ENCODE data around the gene MXRA8. TPM values are rescaled to one million over a fixed set of nuclear protein-coding genes. Genes with fewer than 3 reads are reported as not detected.

Gene MXRA8
- total RNA-seq, 2 donors from 2014 or later = 0.42 to 1.0 TPM

- Mint-ChIP-seq H3K27ac (no peak overlapping the region), H3K4me1 (peaks cover 2% of the 10 kb centered on the region), H3K36me3 (ENCODE audit: low read depth) (no peaks in the 10 kb centered on the region), H3K27me3 (no peaks in the 10 kb centered on the region), H3K4me3 (no peak overlapping the region)
- no peak for ATAC-seq
- DNase-seq = no peak
- no peaks in the 10 kb centered on the region for H3K9me3 ChIP-seq (ENCODE audit: control insufficient read depth, low read length, poor library complexity, severe bottlenecking)
Observed at GRCh38 chr1:1381294-1381693, 22.9 kb upstream of the MXRA8 start.

GRCh38 chr1:1380860-1381259 lies 22.5 kb upstream of the MXRA8 start:
- Mint-ChIP-seq H3K27me3 (no peaks in the 10 kb centered on the region), H3K4me3 (no peak overlapping the region), H3K4me1 (peaks cover 2% of the 10 kb centered on the region), H3K27ac (no peak overlapping the region), H3K36me3 (ENCODE audit: low read depth) (no peaks in the 10 kb centered on the region)
- ATAC-seq = no peak
- no peaks in the 10 kb centered on the region for H3K9me3 ChIP-seq (ENCODE audit: control insufficient read depth, low read length, poor library complexity, severe bottlenecking)
- no peak for DNase-seq

DNA sequence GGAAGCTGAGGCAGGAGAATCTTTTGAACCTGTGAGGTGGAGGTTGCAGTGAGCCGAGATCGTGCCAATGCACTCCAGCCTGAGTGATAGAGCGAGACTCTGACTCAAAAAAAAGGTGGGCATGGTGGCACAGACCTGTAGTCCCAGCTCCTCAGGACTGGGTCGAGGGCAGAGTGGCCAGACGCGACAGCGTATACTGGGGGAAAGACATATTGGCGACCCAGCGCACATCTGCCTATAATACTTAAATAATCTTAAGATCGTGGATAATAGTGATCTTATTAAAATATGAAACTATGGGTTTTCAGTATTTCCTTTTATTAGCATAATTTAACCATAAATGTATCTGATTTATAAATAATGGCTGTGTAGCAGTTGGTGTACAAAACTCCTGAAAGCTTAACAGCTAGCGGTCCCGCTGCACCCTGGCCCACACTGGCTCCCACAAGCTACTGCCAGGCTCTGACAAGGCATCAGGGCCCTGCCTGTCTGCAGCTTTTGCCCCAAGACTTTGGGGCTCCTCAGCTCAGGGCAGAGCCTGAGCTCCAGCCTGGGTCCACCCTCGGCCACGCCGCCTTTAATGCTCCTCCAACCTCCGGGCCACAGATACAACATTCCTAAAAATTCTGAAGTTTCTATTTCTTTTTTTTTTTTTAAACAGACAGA lies 19.3 kb upstream of the MXRA8 start:
- H3K27me3 Mint-ChIP-seq = no peaks in the 10 kb centered on the region

GRCh38 chr1:1376551-1377226 lies 18.3 kb upstream of the MXRA8 start:
- peaks cover 2% of the 10 kb centered on the region for H3K36me3 Mint-ChIP-seq (ENCODE audit: low read depth)
- H3K9me3 ChIP-seq (ENCODE audit: control insufficient read depth, low read length, poor library complexity, severe bottlenecking) = no peaks in the 10 kb centered on the region
- H3K4me3 Mint-ChIP-seq = peak overlapping the region; percentile 47
- H3K27me3 Mint-ChIP-seq = no peaks in the 10 kb centered on the region
- H3K4me1 Mint-ChIP-seq = peaks cover 11% of the 10 kb centered on the region
- DNase-seq = no peak
- H3K27ac Mint-ChIP-seq = peak overlapping the region; percentile 67
- no peak for ATAC-seq

More for the DNA sequence above, 19.3 kb upstream of the MXRA8 start:
- Mint-ChIP-seq H3K4me3 (no peak overlapping the region), H3K27ac (peak overlapping the region; percentile 67), H3K36me3 (ENCODE audit: low read depth) (peaks cover 2% of the 10 kb centered on the region), H3K4me1 (peaks cover 13% of the 10 kb centered on the region)
- H3K9me3 ChIP-seq (ENCODE audit: control insufficient read depth, low read length, poor library complexity, severe bottlenecking) = no peaks in the 10 kb centered on the region
- no peak for DNase-seq
- ATAC-seq = no peak

DNA sequence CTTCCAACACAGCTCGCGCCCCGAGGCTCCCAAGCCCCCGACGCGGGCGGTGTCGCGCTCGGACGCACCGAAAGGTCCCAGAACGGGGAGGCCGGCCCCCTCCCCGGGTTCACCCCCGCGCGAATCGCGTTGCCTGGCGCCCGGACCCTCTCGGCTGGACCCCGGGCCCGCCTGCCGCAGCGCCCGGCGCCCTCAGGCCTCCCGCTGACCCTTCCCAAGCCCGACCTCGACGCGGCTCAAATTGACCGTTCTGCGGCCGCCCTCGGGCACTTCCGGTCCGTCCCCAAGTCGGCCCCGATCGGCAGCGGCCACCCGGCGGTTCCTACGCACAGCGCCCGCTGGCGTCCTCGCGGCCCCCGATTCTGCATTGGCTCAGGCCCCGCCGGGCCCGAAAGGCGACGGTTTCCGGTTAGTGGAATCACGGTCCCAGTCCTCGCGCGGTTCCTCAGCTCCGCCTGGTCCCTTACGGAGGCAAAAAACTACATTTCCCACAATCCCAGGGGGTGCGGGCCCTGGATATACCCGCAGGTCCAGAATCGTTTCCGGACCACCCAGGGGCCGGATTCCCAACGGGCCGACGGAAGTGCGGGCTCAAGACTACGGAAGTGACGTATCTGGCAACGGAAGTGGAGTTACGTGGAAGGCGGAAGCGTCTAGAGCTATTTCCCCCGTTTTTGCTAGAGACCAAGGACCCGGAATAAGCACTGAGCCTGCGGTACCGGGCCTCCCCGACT lies 16.7 kb upstream of the MXRA8 start, which contains the start of gene AURKAIP1:
AURKAIP1 (minus strand) TSS at position 279 of the 734 bp plus-strand sequence. CDS start 451 bp downstream, outside the sequence.
- Mint-ChIP-seq H3K36me3 (ENCODE audit: low read depth) (peaks cover 2% of the 10 kb centered on the region), H3K4me1 (peaks cover 11% of the 10 kb centered on the region), H3K4me3 (peak within 1 kb of the TSS; percentile 91), H3K27ac (peak within 1 kb of the TSS; percentile 92), H3K27me3 (no peaks in the 10 kb centered on the region)
- ATAC-seq (peak; percentile 72), DNase-seq (peak; percentile 83 to 90 (median 86))
- H3K9me3 ChIP-seq (ENCODE audit: control insufficient read depth, low read length, poor library complexity, severe bottlenecking) = no peaks in the 10 kb centered on the region

DNA sequence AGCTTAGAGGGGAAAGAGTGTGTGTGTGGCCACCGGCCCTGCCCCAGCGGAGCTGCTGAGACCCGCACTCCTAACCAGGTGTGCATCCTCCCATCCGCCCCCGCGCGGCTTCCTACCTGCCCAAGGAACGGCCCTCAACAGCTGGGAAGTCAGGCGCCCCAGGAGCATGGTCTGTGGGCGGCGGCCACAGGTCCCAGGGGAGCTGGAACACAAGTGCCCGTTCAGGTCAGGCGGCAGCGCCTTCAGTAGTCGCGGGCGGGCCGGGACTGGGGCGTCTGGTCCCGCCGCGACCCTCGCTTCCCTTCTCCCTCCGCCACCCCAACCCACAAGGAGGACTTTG lies 16.2 kb upstream of the MXRA8 start:
- no peaks in the 10 kb centered on the region for H3K9me3 ChIP-seq (ENCODE audit: control insufficient read depth, low read length, poor library complexity, severe bottlenecking)
- peaks cover 2% of the 10 kb centered on the region for H3K36me3 Mint-ChIP-seq (ENCODE audit: low read depth)
- DNase-seq = no peak
- no peak for ATAC-seq
- H3K4me1 Mint-ChIP-seq = peaks cover 11% of the 10 kb centered on the region
- no peaks in the 10 kb centered on the region for H3K27me3 Mint-ChIP-seq
- peak overlapping the region; percentile 92 for H3K27ac Mint-ChIP-seq
- peak overlapping the region; percentile 91 for H3K4me3 Mint-ChIP-seq

DNA sequence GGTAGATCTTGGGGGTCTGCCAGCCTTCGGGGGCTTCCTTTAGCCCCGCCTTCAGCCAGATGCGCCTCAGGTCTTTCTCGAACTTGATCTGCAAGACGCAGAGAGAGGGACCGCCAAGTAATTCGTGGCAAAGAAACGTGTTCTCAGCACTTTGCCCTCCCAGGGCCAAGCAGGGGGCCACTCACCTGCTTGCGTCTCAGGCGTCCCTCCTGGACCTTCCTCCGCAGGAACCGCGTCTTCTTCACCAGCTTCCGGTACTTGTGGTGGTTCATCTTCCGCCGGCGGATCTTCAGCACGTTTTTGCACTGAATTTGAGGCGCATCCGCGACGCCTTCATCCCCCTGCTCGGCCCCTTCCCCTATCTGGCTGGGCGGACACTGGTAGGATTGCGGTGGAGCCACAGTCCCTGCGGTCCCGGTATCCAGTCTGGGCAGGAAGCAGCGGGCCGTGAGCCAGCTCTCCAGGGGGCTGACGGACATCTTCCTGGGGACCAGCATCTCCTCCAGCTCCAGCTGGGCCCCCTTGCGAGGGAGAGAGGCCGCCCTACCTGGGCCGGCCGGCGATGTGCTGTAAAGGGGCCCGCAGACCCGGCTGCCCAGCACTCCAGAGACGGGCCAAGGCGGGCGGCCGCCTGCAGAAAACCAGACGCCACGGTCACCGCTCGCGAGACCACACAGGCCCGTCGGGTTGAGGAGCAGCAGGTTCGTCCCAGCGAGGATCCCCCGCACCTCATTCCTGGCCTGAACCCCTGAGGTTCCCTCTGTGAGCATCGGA lies 15.6 kb upstream of the MXRA8 start:
- peak overlapping the region; percentile 92 for H3K27ac Mint-ChIP-seq
- ATAC-seq (no peak), DNase-seq (no peak)
- peaks cover 11% of the 10 kb centered on the region for H3K4me1 Mint-ChIP-seq
- H3K27me3 Mint-ChIP-seq = no peaks in the 10 kb centered on the region
- H3K36me3 Mint-ChIP-seq (ENCODE audit: low read depth) = peaks cover 2% of the 10 kb centered on the region
- peak overlapping the region; percentile 91 for H3K4me3 Mint-ChIP-seq
- H3K9me3 ChIP-seq (ENCODE audit: control insufficient read depth, low read length, poor library complexity, severe bottlenecking) = no peaks in the 10 kb centered on the region

- H3K36me3 Mint-ChIP-seq (ENCODE audit: low read depth) = peaks cover 2% of the 10 kb centered on the region
- no peak overlapping the region for H3K27ac Mint-ChIP-seq
- H3K4me1 Mint-ChIP-seq = peaks cover 11% of the 10 kb centered on the region
- no peaks in the 10 kb centered on the region for H3K9me3 ChIP-seq (ENCODE audit: control insufficient read depth, low read length, poor library complexity, severe bottlenecking)
- no peak for DNase-seq
- H3K4me3 Mint-ChIP-seq = peak overlapping the region; percentile 7
- H3K27me3 Mint-ChIP-seq = no peaks in the 10 kb centered on the region
- no peak for ATAC-seq
Observed at GRCh38 chr1:1373051-1373814, 14.9 kb upstream of the MXRA8 start.

- no peaks in the 10 kb centered on the region for H3K27me3 Mint-ChIP-seq
- peak overlapping the region; percentile 53 for H3K4me3 Mint-ChIP-seq
- H3K4me1 Mint-ChIP-seq = peaks cover 11% of the 10 kb centered on the region
- peaks cover 4% of the 10 kb centered on the region for H3K9me3 ChIP-seq (ENCODE audit: control insufficient read depth, low read length, poor library complexity, severe bottlenecking)
- H3K36me3 Mint-ChIP-seq (ENCODE audit: low read depth) = peaks cover 2% of the 10 kb centered on the region
- H3K27ac Mint-ChIP-seq = no peak overlapping the region
- peak; percentile 35 for ATAC-seq
- DNase-seq = peak; percentile 64 to 73 (median 66)
Observed at GRCh38 chr1:1371746-1372711, 13.7 kb upstream of the MXRA8 start.

GRCh38 chr1:1371364-1371745 lies 13.0 kb upstream of the MXRA8 start:
- DNase-seq (peak; percentile 58 to 79 (median 79)), ATAC-seq (peak; percentile 78)
- Mint-ChIP-seq H3K4me3 (no peak overlapping the region), H3K27me3 (no peaks in the 10 kb centered on the region), H3K4me1 (peaks cover 11% of the 10 kb centered on the region), H3K36me3 (ENCODE audit: low read depth) (peaks cover 2% of the 10 kb centered on the region), H3K27ac (no peak overlapping the region)
- peaks cover 4% of the 10 kb centered on the region for H3K9me3 ChIP-seq (ENCODE audit: control insufficient read depth, low read length, poor library complexity, severe bottlenecking)

DNA sequence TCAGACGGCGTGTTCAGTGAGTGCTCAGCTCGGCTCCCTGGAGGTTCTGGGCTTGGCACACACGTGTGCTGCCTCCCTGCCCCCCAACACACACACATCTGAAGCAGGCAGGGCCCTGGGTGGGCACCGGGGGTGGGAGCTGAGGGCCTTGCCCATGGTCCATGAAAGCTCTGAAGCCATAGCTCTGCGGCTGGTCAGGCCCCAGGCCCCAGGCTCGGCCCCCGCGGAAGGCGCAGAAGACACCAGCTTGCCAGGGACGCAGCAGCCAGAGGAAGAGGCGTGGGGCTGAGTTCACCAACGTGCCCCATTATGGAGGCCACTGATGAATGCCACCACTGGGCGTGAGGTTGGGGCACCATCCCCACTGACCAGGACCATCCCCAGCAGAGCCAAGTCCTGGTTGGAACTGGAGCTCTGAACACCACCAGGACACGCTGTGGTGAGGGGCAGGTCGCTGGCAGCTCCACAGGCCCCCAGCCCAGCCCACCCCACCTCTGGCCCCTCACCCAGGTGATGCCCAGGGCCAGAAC lies 12.5 kb upstream of the MXRA8 start:
- no peaks in the 10 kb centered on the region for H3K27me3 Mint-ChIP-seq
- no peak overlapping the region for H3K4me3 Mint-ChIP-seq
- ATAC-seq (no peak), DNase-seq (no peak)
- no peak overlapping the region for H3K27ac Mint-ChIP-seq
- H3K9me3 ChIP-seq (ENCODE audit: control insufficient read depth, low read length, poor library complexity, severe bottlenecking) = peaks cover 4% of the 10 kb centered on the region
- H3K4me1 Mint-ChIP-seq = peaks cover 11% of the 10 kb centered on the region
- H3K36me3 Mint-ChIP-seq (ENCODE audit: low read depth) = peaks cover 2% of the 10 kb centered on the region

Measured in T-helper 17 cell (primary cell).